ENCODE measurements around the gene PRR5L.

PRR5L gene

DNA sequence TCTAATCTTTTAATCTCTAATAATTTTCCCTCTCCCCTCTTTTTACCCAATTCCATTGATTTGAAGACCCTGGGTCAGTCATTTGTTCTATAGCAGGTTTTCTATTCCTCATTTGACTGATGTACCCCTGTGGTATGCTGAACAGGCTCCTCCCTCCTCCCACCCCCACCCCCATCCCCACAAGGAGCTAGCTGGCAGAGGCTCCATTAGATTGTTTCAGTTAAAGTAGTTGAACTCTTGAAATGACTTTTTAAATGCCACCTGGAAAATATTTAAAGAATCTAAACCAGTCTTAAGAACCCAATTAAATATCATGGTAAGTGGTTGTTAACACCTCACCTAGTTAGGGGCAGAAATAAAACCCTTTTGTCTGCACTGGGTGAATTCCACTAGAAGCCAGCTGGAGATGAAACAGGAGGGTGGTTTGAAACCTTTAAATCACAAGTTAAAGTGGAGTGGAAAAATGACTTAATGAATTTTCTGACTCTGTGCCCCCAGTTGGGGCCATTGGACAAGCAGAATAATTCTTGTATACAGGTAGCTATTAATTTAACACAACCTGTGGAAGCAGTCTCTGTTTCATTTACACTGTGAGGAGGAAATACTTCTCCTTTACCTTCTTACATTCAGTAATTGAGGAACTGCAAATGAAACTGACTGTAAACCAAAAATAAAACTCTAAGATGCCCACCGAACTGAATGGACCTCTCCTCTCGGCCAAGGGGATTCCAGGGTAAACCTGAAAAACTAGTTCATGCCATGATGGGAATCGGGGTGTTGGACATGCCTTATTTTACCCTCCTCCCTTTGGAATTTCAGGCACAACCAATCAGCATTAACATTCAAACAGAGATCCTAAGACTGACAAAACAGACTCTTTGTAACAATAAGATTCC lies 30.7 kb downstream of the PRR5L start:
- no peak for DNase-seq (ENCODE audit: low spot score)

DNA sequence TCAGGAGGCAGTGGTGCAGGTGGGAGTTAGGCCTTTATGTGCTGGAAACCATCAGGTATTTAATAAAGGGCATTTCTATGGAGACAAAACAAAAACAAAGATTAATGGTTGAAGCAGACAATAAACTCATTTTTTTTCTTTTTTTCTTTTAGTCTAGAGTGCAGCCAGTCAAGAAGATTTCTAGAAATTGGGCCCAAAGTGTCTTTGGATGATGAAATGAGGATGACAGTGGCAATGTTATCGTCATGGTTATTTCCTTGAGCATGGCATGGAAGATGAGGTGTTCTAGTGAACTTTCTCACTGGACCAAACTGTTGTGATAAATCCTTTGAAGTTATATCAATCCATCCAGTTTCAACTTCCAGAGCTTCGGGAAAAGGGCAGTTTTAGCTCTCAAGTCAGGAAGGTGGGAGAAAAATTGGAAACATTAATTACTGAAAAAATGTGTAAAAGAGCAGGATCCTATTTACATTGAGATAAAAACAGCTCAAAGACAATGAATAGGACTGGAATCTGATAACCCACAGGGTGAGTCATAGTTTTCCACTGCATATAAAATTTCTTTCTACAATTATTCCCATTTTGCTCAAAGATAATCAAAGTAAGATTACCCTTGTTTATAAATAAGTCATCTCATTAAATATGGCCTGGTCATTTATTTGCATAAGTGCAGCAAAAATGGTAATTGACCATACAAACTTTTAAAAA lies 33.0 kb downstream of the PRR5L start:
- DNase-seq (ENCODE audit: low spot score) = no peak

DNA sequence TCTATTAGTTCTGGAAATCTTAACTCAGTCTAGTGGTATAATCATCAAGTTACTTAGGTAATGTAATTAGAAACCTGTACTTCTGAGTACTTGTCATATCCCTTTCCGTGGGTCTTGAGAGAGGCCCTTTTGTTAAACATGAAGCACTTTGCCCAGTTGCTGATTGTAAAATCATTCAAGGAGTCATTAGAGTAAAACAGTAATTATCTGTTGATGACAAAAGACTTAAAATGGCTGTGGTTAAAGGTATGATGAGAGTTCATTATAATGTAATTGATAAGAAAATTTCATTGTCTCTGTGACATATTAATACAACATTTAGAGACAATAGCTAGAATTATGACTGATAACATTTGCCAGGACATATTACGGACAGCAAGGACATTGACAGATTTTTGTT lies 34.3 kb downstream of the PRR5L start:
- no peak for DNase-seq (ENCODE audit: low spot score)

- DNase-seq (ENCODE audit: low spot score) = no peak
Measured at GRCh38 chr11:36333468-36333867, 37.4 kb downstream of the PRR5L start.

DNA sequence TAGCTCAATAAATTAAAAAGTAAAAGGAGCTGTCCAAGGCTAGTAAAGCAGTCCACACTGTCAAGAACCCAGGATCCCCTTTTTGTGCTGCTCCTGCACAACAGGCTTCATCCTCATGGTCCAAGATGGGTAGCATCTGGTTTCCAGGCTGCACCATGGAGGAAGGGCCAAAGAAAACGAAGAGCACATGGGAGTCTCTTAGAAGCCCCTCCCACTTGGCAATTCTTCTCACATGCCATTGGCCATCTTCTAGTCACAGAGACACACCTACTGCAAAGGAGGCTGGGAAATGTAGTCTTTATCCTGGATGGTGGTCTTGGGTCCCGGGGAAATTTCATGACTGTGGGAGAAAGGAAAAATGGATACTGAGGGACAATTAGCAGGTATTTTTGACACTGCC lies 37.8 kb downstream of the PRR5L start:
- DNase-seq (ENCODE audit: low spot score) = no peak

- no peak for DNase-seq (ENCODE audit: low spot score)
Measured at GRCh38 chr11:36339888-36340287, 43.8 kb downstream of the PRR5L start.

DNA sequence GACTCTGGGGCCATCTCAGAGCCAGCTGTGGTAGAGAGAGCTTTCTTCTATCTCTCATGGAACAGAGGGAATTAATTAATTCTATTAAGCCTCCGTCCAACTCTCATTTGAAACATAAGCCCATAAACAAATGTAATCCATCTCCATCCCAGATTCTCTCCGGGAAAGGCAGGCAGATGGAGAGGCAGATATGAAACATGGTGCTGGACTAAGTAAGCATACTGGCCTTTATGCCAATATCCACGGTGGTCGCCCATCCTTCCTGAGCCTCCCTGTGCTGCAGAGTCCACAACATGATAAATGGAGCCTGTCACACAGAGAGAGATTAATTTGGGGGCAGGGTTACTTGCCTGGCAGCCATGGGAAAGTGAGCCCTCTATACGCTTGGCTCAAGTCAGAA lies 44.8 kb downstream of the PRR5L start:
- no peak for DNase-seq (ENCODE audit: low spot score)

DNA sequence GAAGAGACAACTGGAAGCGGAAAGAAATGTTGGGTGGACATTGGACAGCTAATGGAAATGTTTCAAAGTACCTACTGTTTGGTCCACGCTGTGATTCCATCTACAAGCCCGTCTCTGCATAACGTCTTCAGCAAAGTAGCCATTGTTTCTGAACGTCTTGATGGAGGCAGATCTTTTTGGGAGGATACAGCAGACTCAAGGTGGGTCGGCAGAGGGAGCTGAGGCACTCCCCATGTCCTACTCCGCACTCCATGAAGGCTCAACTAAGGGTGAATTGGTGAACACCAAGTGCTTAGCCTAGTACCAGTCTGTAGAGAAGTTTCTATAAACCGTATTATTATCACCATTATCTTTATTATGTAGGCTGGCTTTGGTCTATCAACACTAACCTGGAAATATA lies 45.8 kb downstream of the PRR5L start:
- DNase-seq (ENCODE audit: low spot score) = no peak

- DNase-seq (ENCODE audit: low spot score) = no peak
Measured at GRCh38 chr11:36342327-36342726, 46.2 kb downstream of the PRR5L start.

GRCh38 chr11:36343436-36343835 lies 47.3 kb downstream of the PRR5L start:
- DNase-seq (ENCODE audit: low spot score) = no peak

DNA sequence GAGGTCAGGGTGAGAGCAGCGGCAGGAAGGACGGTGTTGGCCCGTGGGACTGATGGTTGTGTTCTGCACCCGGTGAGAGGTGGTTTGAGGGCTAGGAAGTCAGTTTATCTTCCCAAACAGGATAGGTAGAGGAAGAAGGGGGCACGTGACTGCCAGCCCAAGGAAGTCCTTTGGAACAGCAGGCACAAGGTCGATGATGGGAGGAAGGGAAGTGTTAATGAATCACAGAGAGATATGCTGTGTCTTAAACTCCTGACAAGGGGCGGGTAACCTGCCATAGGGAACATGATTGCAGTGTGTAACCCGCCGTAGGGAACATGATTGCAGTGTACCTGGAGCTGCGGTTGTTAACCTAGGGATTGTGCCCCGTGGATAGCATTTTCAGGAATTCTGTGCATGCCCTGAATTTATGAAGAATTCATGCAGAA lies 49.0 kb downstream of the PRR5L start:
- no peak for DNase-seq (ENCODE audit: low spot score)

DNA sequence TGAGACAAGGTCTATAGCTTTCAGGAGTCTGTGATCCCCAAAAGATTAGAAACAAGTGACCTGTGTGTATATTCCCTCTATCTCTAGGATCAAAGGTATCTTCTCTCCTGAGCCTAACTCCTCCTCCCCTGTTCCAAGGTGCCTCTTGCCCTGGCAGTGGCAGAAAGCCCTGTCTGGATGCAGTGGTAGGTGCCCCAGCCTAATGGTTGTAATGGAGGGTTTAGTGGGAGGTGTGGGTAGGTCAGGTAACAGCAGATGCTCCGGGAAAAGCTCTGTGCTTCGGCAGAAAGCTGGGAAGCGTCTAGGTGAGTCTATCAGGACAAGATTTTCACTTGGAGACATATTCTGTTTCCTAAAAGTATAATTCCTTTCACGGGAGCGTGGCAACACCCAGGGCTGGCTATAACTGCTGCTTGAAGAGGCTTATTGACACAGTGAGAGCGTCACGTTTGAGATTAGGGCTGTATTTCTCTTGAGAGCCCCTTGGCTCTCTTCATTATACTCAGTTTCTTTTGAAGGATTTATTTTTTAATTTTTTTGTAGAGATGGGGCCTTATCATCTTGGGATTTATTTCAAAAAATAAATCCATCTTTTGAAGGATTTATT lies 49.5 kb downstream of the PRR5L start:
- DNase-seq (ENCODE audit: low spot score) = no peak

DNA sequence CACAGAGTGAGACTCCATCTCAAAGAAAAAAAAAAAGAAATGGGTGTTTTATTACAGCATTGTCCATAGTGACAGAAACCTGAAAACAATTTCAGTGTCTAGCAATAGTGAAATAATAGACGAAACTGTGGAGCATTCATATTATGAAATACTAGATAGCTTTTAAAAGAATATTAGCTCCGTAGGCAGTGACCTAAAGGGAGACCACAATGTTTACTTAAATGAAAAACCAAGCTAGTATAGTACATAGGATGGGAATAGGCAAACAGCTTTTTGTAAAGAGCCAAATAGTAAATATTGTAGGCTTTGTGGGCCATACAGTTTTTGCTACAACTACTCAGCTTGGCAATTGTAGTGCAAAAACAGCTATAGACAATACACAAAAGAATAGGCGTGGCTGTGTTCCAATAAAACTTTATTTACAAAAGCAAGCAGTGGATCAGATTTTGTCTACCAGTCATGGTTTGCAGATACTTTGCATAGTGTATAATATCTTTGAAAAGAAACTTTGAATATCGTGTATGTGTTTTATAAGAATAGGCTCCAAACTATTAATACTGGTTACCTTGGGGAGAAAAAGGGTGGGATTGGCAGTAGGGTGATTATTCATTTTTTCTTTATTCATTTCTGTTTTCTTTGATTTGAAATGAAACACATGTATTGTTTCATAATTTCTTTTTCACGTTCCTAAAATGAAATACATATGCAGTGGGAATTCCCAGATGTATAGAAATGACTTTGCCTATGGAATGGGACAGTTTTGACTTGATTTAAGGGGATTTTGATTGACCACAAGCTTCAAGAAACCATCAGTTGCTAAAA lies 50.7 kb downstream of the PRR5L start:
- DNase-seq (ENCODE audit: low spot score) = no peak

GRCh38 chr11:36347384-36347906 lies 51.4 kb downstream of the PRR5L start:
- DNase-seq (ENCODE audit: low spot score) = no peak

DNA sequence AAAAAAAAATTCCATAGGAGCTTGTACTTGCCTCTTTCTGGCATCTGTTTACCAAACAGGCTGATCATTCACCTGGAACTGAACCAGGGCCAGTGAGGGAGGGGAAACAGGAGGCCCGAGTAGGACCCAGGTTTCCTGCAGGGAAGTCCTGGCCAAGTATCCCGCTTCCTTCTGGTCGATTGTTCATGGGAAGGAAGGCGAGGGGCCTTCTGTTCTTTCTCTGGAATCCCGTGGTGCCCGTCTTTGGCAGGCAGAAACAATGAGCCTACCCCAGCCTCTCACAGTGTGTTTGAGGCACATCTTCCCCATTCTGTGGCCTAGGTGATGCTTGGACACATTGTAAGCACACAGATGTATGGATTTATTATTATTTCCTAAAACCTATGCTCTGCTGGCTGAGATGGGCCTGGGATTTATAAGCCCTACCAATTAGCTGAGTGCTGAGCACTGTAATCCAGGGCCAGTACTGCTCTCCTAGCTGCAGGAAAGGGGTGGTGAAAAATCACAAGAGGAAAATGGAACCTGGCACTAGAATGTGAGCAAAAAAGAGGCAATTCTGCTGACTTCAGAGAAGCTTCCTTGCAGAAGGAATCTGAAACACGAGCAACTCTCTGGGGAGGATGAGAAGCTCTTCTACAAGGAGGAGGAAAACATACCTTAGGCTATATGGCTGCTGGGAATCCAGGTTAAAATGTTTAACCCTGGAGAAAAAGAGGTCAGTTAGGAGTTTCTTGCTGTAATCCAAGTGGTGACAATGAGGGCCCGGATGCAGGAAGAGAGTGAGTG lies 53.5 kb downstream of the PRR5L start:
- no peak for DNase-seq (ENCODE audit: low spot score)

DNA sequence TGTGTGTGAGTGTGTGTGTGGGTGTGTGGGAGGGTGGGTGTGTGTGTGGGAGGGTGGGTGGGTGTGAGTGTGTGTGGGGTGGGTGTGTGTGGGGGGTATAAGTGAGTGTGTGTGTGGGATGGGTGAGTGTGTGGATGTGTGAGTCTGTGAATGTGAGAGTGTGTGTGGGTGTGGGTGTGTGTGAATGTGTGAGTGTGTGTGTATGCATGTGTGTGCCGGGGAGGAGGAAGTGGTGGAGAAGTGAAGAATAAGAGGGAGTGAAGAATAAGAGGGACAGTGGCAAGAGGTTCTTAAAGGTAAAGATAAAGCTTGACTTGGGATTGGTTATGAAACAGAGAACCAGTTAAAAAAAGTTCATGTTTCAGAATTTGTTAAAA lies 54.0 kb downstream of the PRR5L start:
- DNase-seq (ENCODE audit: low spot score) = no peak

- peak; percentile 73 for DNase-seq (ENCODE audit: low spot score)
Measured at GRCh38 chr11:36352922-36353321, 56.8 kb downstream of the PRR5L start.

DNA sequence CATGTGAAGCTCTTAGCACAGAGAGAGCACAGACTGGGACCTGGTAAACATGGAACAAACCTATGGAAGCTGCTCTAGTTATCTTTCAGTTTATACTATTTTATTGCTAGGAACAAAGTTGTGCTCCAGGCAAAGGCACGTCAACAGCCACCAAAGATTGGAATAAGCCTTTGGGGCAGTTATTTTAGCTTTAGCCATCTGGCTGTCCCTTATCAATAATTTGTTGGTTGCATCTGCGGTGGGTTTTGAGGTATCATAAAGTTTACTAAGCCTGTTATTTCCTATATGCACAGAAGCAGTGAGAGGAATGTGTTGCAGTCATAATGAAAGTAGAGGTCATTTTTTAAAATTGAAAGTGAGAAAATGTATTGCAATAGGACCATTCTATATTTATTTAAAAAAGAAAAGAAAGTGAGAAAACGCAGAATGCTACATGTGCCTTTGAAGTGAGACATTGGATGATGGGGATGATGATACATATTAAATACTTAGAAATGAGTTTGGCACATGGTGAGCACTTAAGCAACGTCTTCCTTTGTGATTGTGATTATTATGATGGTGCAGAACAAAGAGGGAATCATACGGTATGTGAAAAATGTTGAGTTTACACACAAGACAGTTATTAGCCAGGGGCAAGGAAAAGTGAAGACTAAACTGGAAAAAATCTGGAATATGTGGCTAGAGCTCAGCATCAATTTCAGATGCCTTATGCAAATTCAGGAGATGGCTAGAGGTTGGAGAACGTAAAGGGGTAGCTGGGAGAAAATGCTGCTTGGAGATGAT lies 58.3 kb downstream of the PRR5L start:
- DNase-seq (ENCODE audit: low spot score) = peak; percentile 70

GRCh38 chr11:36356201-36356600 lies 60.1 kb downstream of the PRR5L start:
- DNase-seq (ENCODE audit: low spot score) = no peak

- no peak for DNase-seq (ENCODE audit: low spot score)
Measured at GRCh38 chr11:36357831-36358230, 61.7 kb downstream of the PRR5L start.

All from activated CD4-positive, alpha-beta T cell treated with anti-CD3 and anti-CD28 coated beads, Interleukin-2, Interleukin-4, amounts not matched to agents 100 ng/mL and 50 ng/mL, durations not matched to agents 16 hours and 8 hours (primary cell).